ENCODE results near the gene NAGLU.
A peak's percentile ranks its signal among the peaks of the same experiment; 100 is the strongest.

The NAGLU gene

DNA sequence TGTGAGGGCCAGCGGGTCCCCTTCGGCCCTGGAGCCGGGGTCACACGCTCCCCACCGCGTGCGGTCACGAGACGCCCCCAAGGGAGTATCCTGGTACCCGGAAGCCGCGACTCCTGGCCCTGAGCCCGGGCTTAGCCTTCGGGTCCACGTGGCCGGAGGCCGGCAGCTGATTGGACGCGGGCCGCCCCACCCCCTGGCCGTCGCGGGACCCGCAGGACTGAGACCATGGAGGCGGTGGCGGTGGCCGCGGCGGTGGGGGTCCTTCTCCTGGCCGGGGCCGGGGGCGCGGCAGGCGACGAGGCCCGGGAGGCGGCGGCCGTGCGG is at the start of gene NAGLU:
NAGLU (plus strand) TSS at position 194 of the 324 bp plus-strand sequence; CDS start at position 226, 32 bp downstream.
- DNase-seq = peak; percentile 87 to 99 (median 96)
- intact Hi-C loops (cut with DNase I) = no loop called here

DNA sequence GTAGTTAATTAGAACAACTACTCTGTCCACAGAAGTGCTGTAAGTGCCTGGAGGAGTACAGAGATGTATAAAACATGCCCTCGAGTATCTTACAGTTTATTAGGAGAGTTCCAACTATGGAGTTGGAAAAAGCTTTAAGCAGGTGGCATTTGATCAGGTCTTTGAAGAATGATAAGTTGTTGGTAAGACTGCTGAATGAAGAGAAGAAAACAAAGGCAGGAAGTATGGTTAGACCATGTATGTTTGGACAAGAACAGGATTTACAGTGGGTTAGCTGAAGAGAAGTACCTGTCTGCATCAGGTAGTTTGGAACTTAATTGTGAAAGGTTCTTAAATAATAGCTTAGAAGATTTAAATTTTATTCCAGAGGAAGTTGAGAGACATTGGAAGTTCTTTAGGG is 48.0 kb upstream of the NAGLU start:
- DNase-seq = no peak
- intact Hi-C loops (cut with DNase I) = no loop called here

DNA sequence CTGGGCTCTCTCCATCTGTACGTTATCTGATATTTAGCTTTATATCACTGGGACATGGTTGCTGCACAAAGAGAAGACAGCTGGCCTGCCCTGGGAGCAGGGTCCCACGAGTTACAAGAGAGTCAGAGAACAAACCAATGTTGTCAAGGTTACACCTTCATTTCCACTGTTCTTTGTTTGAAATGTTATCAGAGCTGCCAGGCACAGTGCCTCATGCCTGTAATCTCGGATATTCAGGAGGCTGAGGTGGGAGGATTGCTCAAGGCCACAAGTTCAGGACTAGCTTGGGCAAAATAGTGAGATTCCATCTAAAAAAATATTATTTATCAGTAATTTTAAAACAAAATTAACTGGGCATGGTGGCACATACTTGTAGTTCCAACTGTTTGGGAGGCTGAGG is 42.7 kb upstream of the NAGLU start:
- intact Hi-C loops (cut with DNase I) = no loop called here
- DNase-seq = no peak

GRCh38 chr17:42494673-42495072 is 41.4 kb upstream of the NAGLU start:
- intact Hi-C loops (cut with DNase I) = no loop called here
- DNase-seq = no peak

- DNase-seq = no peak
- intact Hi-C loops (cut with DNase I) = no loop called here
Measured at GRCh38 chr17:42498828-42499227, 37.2 kb upstream of the NAGLU start.

- intact Hi-C loops (cut with DNase I) = no loop called here
- no peak for DNase-seq
Measured at GRCh38 chr17:42502091-42502490, 34.0 kb upstream of the NAGLU start.

DNA sequence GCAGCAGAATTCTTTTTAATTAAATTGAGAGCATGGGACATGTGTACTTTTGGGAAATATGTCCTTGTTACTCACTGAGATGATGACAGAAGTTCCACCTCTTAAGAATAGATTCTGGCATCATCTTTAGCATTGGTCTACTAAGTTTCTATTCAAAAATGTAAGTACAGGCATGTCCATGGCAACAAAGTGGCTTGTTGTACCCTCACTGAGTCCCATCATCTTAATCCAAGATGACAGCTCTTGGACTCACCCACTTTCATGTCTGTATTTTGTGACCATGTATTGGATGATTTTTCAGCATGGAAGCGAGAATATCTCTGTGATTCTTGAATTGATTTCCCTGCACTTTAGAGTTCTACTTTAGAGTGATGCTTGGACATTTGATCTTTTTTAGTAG is 33.1 kb upstream of the NAGLU start:
- intact Hi-C loops (cut with DNase I) = no loop called here
- no peak for DNase-seq

DNA sequence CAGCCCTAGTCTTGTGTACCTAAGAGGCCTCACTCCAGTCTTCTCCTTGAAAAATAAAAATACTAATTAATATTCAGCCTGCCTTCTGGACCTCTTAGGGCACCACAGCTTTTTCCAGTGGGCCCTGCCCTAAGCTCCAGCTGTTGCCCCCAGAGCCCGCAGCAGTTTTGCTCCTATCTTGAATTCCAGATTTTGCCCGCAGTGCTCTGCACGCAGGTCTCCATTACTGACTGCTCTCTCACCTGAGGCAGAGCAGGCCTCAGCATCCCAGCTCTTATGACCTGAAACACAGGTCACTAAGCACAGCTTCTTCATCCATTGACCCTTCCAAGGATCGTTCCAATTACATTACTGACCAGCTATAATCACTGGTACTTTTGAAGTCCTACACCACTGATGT is 28.4 kb upstream of the NAGLU start:
- intact Hi-C loops (cut with DNase I) = no loop called here
- no peak for DNase-seq

- DNase-seq = peak in 1 of 42 donors; percentile 22
- intact Hi-C loops (cut with DNase I) = no loop called here
Measured at GRCh38 chr17:42508426-42509165, 27.4 kb upstream of the NAGLU start.

- DNase-seq = peak in 1 of 42 donors; percentile 21
- intact Hi-C loops (cut with DNase I) = no loop called here
Measured at GRCh38 chr17:42509409-42509808, 26.6 kb upstream of the NAGLU start.

GRCh38 chr17:42509841-42510240 is 26.2 kb upstream of the NAGLU start:
- peak in 1 of 42 donors; percentile 27 for DNase-seq
- intact Hi-C loops (cut with DNase I) = loop anchor here (10.0 kb wide), 2 partner anchors 85 to 195 kb away; partner anchors contain the start of gene CAVIN1

GRCh38 chr17:42512246-42512645 is 23.8 kb upstream of the NAGLU start:
- intact Hi-C loops (cut with DNase I) = loop anchor here (10.0 kb wide), 2 partner anchors 87 to 197 kb away; partner anchors contain the start of gene CAVIN1
- no peak for DNase-seq

GRCh38 chr17:42512733-42513251 is 23.2 kb upstream of the NAGLU start:
- intact Hi-C loops (cut with DNase I) = loop anchor here (10.0 kb wide), 2 partner anchors 88 to 198 kb away; partner anchors contain the start of gene CAVIN1

GRCh38 chr17:42513686-42514085 is 22.4 kb upstream of the NAGLU start:
- DNase-seq = no peak
- intact Hi-C loops (cut with DNase I) = loop anchor here (10.0 kb wide), 2 partner anchors 89 to 199 kb away; partner anchors contain the start of gene CAVIN1

More at GRCh38 chr17:42512733-42513251, 23.2 kb upstream of the NAGLU start:
- peak in 1 of 42 donors; percentile 27 for DNase-seq

DNA sequence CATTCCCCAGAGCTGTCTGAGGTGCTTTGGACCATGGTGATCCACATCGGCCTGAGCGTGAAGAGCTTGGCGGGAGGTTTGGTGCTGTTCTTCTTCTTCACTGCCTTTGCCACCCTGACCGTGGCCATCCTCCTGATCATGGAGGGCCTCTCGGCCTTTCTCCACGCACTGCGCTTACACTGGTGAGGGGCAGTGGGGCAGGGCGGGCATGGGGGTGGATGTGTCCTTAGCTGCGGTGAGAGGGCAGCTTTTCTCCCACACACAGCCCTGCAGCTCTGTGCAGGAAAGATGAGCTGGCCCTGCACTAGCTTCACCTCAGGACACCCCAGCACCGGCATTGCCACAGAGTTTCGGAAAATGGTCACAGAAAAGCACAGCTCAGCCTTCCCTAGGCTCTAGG is 21.8 kb upstream of the NAGLU start:
- intact Hi-C loops (cut with DNase I) = loop anchor here (10.0 kb wide), 2 partner anchors 89 to 199 kb away; partner anchors contain the start of gene CAVIN1
- peak in 1 of 42 donors; percentile 20 for DNase-seq

DNA sequence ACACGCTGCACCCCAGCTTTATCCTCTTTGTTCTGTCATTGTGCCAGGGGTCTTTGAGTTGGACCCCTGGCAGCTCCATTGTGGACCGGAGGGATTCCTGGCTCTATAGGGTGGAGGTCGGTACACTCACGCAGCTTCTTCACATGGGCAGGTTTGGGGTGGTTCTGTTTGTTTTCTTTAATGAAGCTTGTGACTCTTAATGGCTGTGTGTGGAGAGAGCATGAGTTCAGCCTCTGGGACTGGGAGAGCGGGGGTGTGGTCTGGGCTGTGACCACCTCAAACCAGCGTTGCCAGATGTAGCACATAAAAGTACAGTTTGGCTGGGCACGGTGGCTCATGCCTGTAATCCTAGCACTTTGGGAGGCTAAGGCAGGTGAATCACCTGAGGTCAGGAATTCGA is 21.2 kb upstream of the NAGLU start:
- peak in 1 of 42 donors; percentile 13 for DNase-seq
- intact Hi-C loops (cut with DNase I) = loop anchor here (10.0 kb wide), 2 partner anchors 90 to 200 kb away; partner anchors contain the start of gene CAVIN1

- peak; percentile 55 to 92 (median 83) for DNase-seq
- intact Hi-C loops (cut with DNase I) = loop anchor here (10.0 kb wide), 2 partner anchors 93 to 203 kb away; partner anchors contain the start of gene CAVIN1
Measured at GRCh38 chr17:42517516-42517915, 18.5 kb upstream of the NAGLU start.

GRCh38 chr17:42518046-42518754 is 17.8 kb upstream of the NAGLU start:
- intact Hi-C loops (cut with DNase I) = loop anchor here (10.0 kb wide), 2 partner anchors 93 to 203 kb away; partner anchors contain the start of gene CAVIN1
- DNase-seq = peak in 20 of 42 donors; percentile 19 to 82 (median 44)

DNA sequence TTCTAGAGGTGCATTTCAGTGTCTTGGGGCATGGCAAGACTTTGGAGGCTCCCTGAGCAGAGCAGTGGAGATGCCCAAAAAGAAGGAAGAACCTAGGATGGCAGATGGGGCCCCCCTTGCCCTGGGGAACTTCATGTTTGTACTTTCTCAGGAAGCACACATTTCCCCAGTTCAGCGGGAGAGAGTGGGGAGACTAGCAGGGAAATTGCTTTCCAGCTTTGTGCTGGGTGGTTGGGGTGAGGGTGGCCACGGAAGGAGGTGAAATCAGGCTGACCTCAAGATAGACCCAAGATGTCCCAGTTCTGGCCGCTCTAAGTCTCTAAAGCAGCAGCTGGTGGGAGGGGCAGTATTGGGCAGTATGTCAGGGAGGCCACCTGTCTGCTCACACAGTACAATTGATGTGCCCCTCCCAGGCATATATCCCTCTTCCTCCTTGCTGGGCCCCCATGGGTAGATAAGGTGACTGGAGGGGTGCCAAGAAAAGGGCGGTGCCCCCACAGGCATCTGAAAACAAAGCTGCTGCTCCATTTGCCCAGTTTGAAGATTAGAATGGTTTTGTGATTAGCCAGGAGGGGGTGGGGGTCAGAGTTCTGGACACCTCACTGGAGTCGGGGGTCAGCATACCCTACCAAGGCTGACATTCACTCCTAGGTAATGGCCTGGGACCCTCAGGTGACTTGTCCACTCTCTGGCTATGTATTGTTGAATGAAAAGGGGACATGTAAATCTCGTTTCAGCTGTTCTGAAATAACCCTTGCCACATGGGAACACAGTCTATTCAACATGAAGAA is 17.1 kb upstream of the NAGLU start:
- no peak for DNase-seq
- intact Hi-C loops (cut with DNase I) = loop anchor here (10.0 kb wide), 2 partner anchors 94 to 204 kb away; partner anchors contain the start of gene CAVIN1

Data from head of caudate nucleus (tissue), 42 donors.